SKM-1 treated with dmso at 0.1 percent for 144 hours (cell line): ENCODE measurements around the gene ALG14.
"Not testable (repeated sequence)": the region's sequence is repeated elsewhere in the genome, so short reads cannot be mapped to it uniquely, and the experiment has no call there.

Experiments
- DNase-seq: peaks from one replicate; lab custom pipeline; 2025; ENCODE audit not compliant: unreplicated experiment; lab: John Stamatoyannopoulos, UW

The ALG14 gene

DNA sequence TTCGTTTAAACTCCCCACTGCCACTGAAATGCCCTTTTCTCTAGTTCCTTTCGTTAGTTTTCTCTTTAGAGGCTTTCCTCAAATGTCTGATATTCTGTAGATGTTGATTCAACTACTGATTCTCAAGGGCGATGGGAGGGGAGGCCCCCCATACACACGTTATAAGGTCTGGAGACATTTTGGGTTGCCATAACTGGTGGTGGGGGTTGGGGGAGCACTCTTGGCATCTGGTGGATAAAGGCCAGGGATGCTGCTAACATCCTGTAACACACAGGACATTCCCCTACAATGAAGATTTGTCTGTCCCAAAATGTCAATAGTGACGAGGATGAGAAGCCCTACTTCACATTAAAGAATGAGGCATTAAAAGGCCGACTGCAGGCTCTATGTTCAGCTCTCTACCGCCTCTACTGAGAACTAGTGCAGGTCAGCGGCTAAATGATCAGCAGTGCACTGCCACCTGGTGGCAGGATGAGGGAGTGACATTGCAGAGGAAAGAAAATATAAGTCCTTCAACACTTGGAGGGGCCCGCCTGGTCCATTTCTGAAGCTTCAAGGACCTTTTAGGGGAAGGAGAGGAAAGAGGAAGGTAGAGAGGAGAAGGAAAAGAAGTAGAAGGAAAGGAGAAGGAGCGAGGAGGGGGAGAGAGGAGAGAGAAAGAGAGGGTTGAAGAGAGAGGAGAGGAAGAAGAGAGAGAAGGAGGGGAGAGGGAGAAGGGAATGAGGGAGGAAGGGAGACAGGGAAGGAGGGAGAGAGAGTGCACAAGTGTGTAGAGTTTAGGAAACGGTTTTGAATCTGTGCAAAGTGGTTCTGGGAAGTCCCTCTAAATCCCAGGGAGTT, 29.4 kb downstream of the ALG14 start:
- peak; percentile 82 for DNase-seq

DNA sequence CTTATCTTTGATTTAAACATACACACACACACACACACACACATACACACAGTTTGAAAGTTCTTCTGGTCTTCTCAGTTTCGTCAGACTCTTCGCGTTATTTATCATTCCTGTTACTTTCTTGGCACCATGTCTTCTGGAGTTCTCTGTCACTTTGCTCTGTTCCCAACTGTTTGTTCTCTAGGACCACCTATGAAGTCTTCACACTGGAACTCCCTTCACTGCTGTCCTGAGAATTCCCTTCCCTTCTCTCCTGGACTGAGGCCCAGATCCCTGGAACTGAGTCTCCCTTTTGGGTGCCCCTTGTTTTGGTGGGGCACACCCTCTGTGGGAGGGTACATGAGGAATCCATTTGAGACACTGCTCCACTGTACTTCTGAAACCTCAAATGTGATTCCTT, 30.5 kb downstream of the ALG14 start:
- DNase-seq: no peak

DNA sequence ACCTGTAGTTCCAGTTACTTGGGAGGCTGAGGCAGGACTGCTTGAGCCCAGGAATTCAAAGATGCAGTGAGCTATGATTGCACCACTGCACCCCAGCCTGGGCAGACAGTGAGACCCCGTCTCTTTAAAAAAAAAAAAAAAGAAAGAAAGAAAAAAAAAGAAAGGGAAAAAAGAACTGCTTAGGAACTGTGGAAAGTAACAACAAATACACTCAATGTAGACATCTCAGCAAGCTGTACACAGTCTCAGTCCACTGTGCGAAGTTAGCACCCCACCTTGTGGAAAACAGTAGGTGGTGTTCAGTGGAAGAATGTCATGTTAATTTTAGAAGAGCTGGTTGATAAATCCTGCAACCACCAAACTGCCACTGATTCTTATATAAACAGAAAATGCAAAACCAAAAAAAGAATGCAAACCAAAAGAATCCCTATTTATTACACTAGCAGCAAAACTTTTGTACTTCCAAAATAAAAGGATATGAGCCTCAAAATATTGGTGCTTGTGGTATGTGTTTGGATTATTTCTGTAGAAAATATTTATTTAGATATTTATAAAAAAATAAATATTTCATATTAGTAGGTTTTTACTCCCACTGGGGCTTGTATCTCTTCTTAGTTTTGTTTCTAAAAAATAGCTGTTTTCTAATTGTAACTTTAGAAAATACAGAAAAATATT, 31.1 kb downstream of the ALG14 start:
- peak; percentile 35 for DNase-seq

DNA sequence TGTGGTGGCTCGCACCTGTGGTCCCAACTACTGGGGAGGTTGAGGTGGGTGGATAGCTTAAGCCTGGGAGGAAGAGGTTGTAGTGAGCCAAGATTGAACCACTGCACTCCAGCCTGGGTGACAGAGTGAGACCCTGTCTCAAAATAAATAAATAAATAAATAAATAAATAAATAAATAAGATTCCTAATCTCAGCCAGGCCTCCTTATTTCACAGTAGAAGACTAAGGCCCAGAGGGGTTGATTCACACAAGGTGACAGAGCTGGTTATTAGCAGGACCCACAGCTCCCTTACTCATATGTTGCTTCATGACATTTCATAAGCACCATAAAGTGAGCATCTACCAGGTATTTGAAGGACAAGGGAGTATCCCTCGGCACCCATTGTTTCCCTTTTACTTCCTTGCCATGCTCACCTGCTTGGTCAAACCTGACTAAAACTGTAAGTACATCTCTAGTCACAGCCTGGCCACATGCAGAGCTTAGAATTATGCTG, 32.7 kb downstream of the ALG14 start:
- DNase-seq: no peak

DNA sequence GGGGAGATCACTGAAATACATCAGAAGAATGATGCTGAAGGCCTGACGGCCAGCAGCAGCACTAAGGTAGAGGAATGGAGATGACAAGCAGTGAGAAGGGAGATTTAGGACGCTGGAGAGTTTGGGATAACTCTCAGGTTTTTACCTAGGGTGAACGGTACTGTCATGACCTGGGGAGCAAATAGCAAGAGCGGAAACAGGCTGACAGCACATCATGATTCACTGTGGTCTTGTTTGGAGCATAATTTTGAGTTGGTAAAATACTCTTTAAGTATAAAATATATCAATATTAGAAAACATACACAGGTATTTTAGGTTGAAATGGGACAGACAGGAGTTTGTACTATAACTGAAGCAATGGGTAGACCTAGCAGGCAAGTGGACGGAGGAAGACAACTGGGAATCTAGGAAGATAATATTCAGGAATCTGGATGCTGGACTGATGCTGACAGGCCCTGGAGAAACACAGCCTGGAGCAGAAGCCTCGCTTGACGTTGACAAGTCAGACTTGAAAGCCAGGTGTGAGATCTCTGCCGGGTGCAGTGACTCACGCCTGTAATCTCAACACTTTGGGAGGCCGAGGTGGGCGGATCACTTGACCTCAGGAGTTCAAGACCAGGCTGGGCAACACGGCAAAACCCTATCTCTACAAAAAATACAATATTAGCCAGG, 33.3 kb downstream of the ALG14 start:
- no peak for DNase-seq

DNA sequence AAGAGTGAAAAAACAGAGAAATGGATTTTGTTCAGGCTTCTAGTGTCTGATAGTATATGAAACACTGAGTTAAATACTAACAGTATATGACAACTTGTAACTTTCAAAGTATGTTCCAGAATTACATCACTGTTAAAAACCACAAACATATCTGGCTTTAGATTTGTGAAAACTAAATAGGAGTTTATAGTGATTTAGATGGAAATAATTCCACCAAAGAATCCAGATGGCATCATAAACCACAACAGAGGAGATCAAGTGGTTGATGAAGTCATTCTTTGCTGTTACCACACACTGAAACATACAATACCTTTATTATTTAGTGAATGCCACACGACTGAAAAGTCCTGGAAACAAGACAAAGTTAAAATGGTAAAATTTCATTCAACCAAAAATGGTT, 37.2 kb downstream of the ALG14 start:
- no peak for DNase-seq

DNA sequence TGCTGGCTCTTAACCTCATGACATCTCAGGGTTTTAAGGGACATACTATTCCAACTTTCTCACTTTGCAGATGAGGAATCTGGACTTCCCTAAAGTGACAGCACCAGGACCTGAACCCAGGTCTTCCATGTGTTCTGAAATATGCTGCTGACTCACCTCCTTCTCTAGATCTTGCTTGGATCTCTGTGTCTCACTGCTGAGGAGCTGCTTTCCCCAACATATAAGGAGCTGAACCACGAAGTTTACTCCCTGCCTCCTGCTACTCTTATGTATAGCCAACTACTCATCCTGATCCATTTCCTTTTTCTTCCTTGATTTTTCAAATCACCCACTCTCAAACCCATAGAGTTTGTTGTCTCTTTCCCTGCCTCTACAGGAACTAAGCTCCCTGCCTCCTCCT, 38.2 kb downstream of the ALG14 start:
- no peak for DNase-seq

DNA sequence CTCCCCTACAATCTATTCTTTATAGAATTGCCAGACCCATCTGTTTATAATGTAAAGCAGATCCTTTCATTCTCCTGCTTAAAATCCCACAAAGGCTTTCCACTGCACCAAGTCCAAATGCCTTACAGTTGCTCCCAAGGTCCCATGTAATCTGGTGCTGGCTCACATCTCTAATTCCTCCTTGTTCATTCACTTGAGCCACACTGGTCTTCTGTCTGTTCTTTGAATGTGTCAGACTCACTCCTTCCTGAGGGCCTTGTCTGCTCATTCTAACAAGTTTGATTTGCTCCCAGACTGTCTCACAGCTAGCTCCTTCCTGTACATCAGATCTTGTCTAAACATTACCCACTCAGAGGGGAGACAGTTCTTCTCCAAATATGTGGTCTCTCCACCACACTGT, 38.9 kb downstream of the ALG14 start:
- DNase-seq: no peak

DNA sequence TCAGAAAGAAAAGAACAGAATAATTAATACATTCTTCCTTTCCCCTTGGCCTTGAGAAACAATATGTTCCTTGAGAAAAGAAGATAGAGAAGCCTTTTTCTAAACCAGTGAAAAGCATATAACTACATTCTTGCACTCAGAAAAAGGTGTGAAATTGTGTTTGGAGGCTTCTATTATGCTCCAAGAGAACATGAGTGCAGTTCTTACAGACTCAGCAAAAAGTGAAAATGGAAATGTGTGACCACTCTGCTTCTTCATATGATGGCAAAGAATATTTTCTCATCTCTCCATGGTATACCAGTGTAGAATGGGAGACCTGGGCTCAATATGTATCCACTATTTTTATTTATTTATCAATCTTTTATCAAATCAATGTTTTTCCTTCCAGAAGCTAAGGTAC, 43.2 kb downstream of the ALG14 start:
- no peak for DNase-seq

DNA sequence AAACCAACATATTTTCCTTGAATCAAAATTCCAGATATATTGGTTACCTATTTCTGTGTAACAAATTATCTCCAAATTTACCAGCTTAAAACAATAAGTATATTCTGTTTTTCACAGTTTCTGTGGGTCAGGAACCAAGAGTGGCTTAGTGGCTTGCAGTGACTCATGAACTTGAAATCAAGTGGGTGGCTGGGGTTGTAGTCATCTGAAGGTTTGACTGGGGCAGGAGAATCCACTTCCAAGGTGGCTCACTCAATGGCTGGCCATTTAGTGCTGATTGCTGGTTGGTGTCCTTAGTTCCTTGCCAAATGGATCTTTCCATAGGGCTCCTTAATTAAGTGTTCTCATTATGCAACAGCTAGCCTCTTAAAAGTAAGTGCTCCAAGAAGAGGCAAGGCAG, 43.8 kb downstream of the ALG14 start:
- DNase-seq: no peak

DNA sequence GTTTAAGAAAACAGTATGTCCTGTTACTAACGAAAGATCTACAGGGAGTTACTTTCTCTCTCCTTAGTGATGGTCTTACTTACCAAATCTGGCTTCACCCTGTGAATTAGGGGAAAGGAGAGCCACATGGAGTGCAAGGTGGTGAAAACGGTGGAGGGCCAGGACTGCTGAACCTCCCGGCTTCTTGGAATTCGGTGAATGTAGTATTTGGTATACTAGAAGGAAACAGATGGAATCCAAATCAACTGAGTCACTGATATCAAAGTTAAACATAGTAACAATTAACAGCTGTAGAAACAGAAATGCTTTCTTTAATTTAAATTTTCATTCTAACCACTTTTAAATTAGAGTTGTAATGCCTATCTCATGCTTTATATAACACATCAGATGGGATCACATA, 45.7 kb downstream of the ALG14 start:
- DNase-seq: no peak

DNA sequence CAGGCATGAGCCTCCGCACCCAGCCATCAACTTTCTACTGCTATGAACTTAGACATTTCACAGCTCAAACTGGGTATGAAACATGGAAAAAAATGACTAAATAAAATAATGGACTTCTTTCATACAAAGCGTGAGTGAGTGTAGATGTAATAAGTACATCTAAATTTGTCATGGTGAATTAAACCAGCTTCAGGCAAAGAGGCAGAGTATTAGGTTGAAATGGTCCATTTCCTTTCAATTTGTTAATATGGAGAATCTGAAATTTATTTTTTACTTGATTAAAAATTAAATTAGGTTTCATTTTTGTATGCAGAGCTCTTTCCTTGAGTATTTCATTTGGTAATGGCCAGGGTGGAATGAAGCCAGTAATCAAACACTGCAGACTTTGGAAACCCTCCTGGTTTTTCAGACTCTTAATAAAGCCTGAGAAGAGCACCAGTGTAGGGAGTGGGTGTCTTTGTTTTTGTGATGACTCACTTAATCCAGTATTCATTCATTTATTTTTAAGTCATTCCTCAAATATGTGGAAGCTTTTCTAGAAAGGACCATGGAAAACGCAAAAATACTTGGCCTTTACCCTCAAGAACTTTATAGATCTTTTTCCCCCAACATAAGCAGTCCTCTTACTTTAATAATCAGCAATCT, 49.2 kb downstream of the ALG14 start:
- no peak for DNase-seq

DNA sequence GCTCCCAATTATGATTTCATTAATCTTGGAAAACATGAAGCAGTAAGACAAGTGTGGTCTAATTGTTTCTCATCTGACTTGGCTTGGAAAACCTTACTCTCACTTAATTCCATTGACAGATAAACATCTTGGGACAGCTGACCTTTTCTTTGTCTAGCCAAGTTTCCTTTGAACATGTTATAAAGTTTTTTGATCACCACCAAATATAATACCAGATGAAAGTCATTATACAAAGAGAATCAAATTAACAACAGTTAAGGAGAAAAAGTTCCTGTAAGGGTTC, 50.2 kb downstream of the ALG14 start:
- DNase-seq: no peak

DNA sequence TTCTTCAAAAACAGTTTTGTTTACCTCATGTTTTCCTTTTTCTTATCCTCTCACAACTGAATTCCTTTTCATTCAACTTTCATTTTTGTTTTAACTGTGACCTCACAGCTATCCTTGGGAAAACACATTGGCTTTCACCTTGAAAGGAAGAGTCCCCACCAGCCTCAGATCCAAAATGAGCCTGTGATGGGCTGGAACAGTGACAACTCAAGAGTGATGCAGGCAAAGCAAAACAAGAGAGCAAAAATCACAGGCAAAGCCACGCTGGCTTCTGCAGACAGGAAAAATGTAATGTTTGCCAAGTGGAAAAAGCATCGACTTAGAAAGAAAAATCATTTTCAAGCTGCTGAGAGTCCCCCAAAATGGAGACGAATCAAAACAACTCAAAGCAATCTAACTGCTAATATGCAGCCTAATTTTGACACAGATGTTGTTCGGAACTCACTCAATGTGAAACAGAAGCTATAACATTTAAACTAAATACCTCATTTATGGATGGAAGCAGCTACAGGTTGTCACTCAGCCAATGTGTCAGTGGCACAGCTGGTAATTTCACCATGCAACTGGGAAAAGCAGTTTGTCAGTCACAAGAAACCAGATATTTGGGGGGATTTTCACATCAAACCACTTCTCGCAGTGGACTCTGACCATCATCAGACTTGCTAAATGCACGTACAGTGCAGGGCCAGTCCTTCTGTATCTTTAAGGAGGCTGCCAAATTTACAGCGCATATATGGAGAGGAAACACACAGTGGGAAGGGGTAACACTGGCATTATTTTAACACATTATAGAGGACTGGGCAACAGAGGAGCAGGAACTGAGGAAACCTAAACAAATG, 50.7 kb downstream of the ALG14 start:
- no peak for DNase-seq

DNA sequence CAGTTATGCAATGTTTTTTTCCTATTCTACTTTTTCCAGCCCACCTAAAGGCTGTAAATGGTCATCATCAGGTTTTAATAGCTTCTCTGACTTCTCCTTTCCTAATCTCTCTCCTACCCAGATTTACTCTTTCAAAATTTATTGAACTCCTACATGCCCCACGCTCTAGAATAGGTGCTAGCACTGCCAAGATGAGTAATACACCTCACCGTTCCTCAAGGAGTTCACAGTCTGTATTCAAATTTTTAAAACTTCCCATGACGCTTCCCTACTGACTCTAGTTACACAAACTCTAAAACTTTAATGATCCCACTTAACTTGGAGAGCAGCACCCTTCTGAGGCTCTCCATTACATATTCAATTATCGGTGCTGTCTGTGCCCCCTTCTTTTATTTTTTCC, 51.6 kb downstream of the ALG14 start:
- no peak for DNase-seq

DNA sequence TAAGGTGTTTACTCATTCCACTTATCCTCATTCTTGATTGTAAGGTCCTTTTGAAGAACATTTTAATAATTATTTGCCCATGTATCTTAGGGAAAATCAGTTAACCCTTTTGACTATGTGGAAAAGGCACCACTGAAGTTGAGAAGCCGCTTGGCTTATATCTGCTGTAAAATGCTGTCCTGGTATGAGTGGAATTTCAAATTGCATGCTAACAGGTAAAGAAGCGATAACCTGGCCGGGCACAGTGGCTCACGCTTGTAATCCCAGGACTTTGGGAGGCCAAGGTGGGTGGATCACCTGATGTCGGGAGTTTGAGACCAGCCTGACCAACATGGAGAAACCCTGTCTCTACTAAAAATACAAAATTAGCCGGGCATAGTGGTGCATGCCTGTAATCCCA, 53.3 kb downstream of the ALG14 start:
- DNase-seq: not testable (repeated sequence)

DNA sequence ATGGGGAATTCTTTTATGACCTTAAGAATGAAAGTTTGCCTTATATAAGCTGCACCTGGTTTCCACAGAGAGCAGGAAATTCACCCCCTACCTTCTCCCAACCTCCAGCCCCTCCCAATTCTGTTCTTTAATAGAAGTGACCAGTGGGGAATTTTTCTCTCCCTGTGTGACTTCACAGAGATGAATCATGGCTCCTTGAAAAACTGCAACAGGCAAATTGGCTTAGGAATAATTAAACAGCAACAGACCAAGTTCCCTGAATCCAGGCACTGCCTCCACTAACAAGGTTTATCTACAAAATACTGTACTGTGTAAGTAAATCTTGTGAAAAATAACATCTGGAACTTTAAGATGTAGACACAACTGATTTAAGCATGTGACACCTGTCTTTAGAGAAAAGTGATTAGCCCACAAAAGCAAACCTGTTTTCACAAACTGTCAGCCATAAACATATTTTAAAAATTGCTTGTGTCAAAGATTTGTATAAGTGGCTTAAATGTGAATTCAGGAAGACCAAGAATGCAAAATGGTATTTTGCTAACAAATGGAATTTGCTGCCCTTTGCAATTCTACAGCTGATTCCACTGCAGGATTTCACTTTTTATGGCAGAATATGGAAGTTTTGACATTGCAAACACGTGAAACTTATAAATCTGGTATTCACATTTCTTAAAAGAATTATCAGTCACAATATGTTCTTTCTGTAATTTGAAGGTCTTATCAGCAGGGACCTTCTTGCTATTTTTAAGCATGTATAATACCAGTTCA, 54.0 kb downstream of the ALG14 start:
- DNase-seq: no peak

DNA sequence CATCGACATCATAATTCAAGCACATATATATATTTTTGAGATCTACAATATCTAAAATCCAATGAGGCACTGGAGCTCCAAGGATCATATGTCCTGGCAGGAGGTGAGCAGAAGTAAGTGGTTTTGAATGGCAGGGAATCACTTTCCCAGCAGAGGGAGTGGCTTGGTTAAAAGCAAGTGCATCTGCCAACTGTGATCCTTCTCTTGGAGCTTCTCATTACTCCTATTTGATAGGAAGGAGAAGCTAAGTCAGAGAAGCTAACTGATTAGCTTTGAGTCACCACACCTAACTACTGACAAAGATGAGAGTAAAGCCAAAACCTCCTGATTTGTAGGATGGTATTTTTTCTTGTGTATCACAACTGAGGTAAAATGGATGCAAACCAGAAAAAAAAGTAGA, 55.0 kb downstream of the ALG14 start:
- DNase-seq: no peak

DNA sequence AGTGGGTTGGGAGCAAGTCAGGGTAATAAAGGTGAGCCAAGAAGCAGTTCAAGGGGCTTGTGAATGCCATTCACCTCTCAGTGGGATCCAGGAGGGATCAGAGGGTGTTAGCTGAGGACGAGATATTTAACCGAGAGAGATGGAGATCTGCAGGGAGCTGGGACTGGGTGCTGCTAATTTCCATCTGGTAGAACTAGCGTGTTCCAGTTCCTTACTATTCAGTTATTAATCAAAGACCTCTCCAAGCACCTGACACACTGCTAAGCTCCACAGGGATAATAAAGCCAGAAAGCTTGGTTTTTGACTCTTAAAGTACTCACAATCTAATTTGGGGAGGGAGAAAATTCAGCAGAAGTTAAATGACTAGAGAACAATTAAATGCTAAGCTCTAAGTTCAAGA, 57.7 kb downstream of the ALG14 start:
- DNase-seq: no peak

DNA sequence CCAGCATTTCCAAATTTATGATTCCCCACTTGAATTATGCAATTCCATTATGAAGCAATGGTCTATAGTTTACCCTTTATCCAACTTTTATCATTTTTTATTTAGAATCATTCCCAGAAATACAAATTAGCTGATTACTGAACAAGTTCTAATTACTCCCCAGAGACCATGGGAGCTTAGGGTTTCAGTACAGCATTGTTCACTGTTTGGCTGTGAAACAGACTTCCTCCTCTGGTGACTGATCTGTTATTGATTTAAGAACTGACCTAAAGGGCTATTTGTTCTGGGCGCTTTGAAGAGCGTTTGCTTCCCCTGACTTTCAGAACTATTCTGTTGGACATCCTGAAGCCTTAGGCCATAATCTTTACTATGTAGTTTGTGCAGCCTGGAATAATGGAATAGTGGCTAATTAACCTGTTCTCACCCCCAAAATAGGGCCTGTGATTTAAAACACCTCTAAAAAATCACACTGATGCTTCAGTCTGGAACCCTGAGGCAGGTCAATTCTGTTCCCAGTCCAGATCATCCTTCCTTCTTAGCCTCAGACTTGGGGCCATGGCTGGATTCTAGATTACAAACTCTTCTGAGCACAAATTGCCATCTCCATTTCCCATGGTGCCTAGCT, 58.7 kb downstream of the ALG14 start:
- no peak for DNase-seq
